ENCODE measurements around the gene EHMT2. TPM values are rescaled to one million over a fixed set of nuclear protein-coding genes. Genes with fewer than 3 reads are reported as not detected.

Gene EHMT2
- total and polyA plus RNA-seq, 12 donors = 6.4 to 21.7 (median 14.2) TPM

DNA sequence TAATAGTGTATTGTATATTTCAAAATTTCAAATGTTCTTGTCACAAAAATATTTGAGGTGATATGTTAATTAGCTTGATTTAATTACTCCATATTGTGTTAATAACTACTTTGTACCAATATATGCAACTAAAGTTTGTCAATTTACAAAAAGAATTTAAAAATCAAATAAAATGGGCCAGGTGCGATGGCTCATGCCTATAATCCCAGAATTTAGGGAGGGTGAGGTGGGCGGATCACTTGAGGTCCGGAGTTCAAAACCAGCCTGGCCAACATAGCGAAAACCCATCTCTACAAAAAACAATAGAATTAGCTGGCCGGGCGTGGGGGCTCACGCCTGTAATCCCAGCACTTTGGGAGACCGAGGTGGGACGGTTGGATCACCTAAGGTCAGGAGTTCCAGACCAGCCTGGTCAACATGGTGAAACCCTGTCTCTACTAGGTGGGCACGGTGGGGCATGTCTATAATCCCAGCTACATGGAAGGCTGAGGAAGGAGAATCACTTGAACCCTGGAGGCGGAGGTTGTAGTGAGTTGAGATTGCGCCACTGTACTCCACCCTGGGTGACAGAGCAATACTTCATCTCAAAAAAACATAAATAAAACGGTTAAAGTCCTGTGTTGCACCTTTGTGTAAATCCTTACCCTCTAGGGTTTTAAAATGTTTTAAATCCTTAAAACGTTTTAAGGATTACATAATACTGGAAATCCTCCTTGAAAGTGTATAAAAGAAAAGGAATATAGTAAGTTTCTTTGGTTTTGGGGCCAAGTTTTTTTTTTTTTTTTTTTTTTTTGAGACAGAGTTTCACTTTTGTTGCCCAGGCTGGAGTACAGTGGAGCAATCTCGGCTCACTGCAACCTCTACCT lies 65.9 kb downstream of the EHMT2 start:
- no peak for DNase-seq
- TF ChIP-seq, protein P1, sequence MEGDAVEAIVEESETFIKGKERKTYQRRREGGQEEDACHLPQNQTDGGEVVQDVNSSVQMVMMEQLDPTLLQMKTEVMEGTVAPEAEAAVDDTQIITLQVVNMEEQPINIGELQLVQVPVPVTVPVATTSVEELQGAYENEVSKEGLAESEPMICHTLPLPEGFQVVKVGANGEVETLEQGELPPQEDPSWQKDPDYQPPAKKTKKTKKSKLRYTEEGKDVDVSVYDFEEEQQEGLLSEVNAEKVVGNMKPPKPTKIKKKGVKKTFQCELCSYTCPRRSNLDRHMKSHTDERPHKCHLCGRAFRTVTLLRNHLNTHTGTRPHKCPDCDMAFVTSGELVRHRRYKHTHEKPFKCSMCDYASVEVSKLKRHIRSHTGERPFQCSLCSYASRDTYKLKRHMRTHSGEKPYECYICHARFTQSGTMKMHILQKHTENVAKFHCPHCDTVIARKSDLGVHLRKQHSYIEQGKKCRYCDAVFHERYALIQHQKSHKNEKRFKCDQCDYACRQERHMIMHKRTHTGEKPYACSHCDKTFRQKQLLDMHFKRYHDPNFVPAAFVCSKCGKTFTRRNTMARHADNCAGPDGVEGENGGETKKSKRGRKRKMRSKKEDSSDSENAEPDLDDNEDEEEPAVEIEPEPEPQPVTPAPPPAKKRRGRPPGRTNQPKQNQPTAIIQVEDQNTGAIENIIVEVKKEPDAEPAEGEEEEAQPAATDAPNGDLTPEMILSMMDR (IDR thresholded peaks at IDR 0.05) = no peak
- peak overlapping the region in 9 of 10 donors; percentile 46 to 77 (median 68) for H3K4me3 ChIP-seq
- H3K27me3 ChIP-seq = no peaks in the 10 kb centered on the region
- H3K4me1 ChIP-seq = peaks cover 14 to 57% (median 38%) of the 10 kb centered on the region in 9 donors
- ATAC-seq = no peak
- peaks cover 0 to 6% (median 0%) of the 10 kb centered on the region in 9 donors for H3K36me3 ChIP-seq
- intact Hi-C loops (cut with DNase I) = loop anchor here (2.0 to 10.0 kb wide), 13 partner anchors 34 to 287 kb away; partner anchors contain the start of genes LY6G5C (in 6 of the 10), CLIC1 (in 3 of the 10), DDAH2 (in 3 of the 10) and VWA7 (in 3 of the 10)
- peak overlapping the region in 5 of 10 donors; percentile 9 to 98 (median 84) for H3K27ac ChIP-seq
- H3K9me3 ChIP-seq = no peaks in the 10 kb centered on the region
- 88 to 90% methylated on average over 15 of the region's 15 CpGs for WGBS, 2 donors

DNA sequence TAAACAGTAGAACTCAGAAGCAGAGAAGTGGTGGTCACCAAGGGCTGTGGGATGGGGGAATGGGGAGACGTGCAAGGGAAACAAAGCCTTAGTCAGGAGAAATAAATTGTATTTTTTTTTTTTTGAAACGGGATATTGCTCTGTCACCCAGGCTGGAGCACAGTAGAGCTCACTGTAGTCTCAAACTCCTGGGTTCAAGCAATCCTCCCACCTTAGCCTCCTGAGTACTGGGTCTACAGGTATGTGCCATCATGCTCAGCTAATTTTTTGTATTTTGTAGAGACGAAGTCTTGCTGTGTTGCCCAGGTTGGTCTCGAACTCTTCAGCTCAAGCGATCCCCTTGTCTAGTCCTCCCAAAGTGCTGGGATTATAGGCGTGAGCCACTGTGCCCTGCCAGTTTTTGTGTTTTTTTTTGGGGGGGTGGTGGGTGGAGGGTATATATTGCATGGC lies 66.6 kb downstream of the EHMT2 start:
- Histone ChIP-seq H3K36me3 (peaks cover 0 to under 1% (median 0%) of the 10 kb centered on the region in 9 donors), H3K27me3 (no peaks in the 10 kb centered on the region), H3K4me3 (peak overlapping the region; percentile 46 to 77 (median 68)), H3K4me1 (peaks cover 13 to 57% (median 38%) of the 10 kb centered on the region in 9 donors), H3K9me3 (no peaks in the 10 kb centered on the region), H3K27ac (peak overlapping the region in 9 of 10 donors; percentile 9 to 98 (median 69))
- intact Hi-C loops (cut with DNase I) = loop anchor here (1.0 to 10.0 kb wide), 14 partner anchors 34 to 286 kb away; partner anchors contain the start of genes LY6G5C (in 6 of the 10), CLIC1 (in 3 of the 10), DDAH2 (in 3 of the 10) and VWA7 (in 3 of the 10)
- no peak for ATAC-seq
- WGBS, 2 donors = 48 to 61% methylated on average over 6 of the region's 6 CpGs
- DNase-seq = no peak
- TF ChIP-seq, protein P1 (IDR thresholded peaks at IDR 0.05) = no peak

Other genes starting within 250 kb of the EHMT2 start
Only the 30 nearest of the 36 such genes appear.
- 1 to 10 TPM; 2.4 to 6.7 (median 3.8) TPM for gene LY6G5B, start 227.7 kb downstream of the EHMT2 start, total RNA-seq
- gene LY6G5B, start 227.7 kb downstream of the EHMT2 start, polyA plus RNA-seq = 1 to 10 TPM; 3.6 to 7.3 TPM
- 1 to 10 TPM; 1.2 to 3.5 (median 1.9) TPM for gene LY6G5C, start 216.6 kb downstream of the EHMT2 start, total RNA-seq
- 1 to 10 TPM; 2.0 to 2.6 TPM for gene LY6G5C, start 216.6 kb downstream of the EHMT2 start, polyA plus RNA-seq
- 10 to 100 TPM; 24.3 to 40.3 (median 28.7) TPM for gene ABHD16A, start 194.4 kb downstream of the EHMT2 start, total RNA-seq
- gene ABHD16A, start 194.4 kb downstream of the EHMT2 start, polyA plus RNA-seq = 10 to 100 TPM; 28.0 to 45.2 TPM
- gene LY6G6F, start 190.8 kb downstream of the EHMT2 start, total RNA-seq = not detected
- not detected for gene LY6G6F, start 190.8 kb downstream of the EHMT2 start, polyA plus RNA-seq
- not detected for gene LY6G6D, start 182.3 kb downstream of the EHMT2 start, total RNA-seq
- not detected for gene LY6G6D, start 182.3 kb downstream of the EHMT2 start, polyA plus RNA-seq
- not detected for gene LY6G6C, start 176.0 kb downstream of the EHMT2 start, total RNA-seq
- gene LY6G6C, start 176.0 kb downstream of the EHMT2 start, polyA plus RNA-seq = not detected
- under 1 TPM in 7 of 10 donors, not detected in 3; 0.11 to 0.97 (median 0.27) TPM for gene MPIG6B, start 174.3 kb downstream of the EHMT2 start, total RNA-seq
- gene MPIG6B, start 174.3 kb downstream of the EHMT2 start, polyA plus RNA-seq = under 1 TPM; 0.13 to 0.37 TPM
- 10 to 100 TPM; 35.2 to 61.6 (median 51.5) TPM for gene DDAH2, start 168.4 kb downstream of the EHMT2 start, total RNA-seq
- gene DDAH2, start 168.4 kb downstream of the EHMT2 start, polyA plus RNA-seq = 100 to 1,000 TPM in 1 of 2 donors, 10 to 100 TPM in 1; 96.4 to 117 TPM
- 100 to 1,000 TPM in 2 of 10 donors, 10 to 100 TPM in 8; 64.5 to 219 (median 87.9) TPM for gene CLIC1, start 161.2 kb downstream of the EHMT2 start, total RNA-seq
- gene CLIC1, start 161.2 kb downstream of the EHMT2 start, polyA plus RNA-seq = 100 to 1,000 TPM in 1 of 2 donors, 10 to 100 TPM in 1; 51.1 to 400 TPM
- 1 to 10 TPM in 8 of 10 donors, under 1 TPM in 2; 0.89 to 4.3 (median 2.6) TPM for gene MSH5, start 157.7 kb downstream of the EHMT2 start, total RNA-seq
- gene MSH5, start 157.7 kb downstream of the EHMT2 start, polyA plus RNA-seq = 1 to 10 TPM in 1 of 2 donors, under 1 TPM in 1; 0.97 to 6.1 TPM
- gene SAPCD1, start 135.0 kb downstream of the EHMT2 start, total RNA-seq = 1 to 10 TPM in 1 of 10 donors, under 1 TPM in 6, not detected in 3; 0.52 to 1.2 (median 0.72) TPM
- gene SAPCD1, start 135.0 kb downstream of the EHMT2 start, polyA plus RNA-seq = 1 to 10 TPM in 1 of 2 donors, under 1 TPM in 1; 0.36 to 1.9 TPM
- gene VWA7, start 120.4 kb downstream of the EHMT2 start, total RNA-seq = 10 to 100 TPM in 9 of 10 donors, 1 to 10 TPM in 1; 10.0 to 28.3 (median 20.8) TPM
- 1 to 10 TPM; 2.2 to 6.6 TPM for gene VWA7, start 120.4 kb downstream of the EHMT2 start, polyA plus RNA-seq
- 10 to 100 TPM; 22.4 to 43.4 (median 29.5) TPM for gene VARS1, start 101.9 kb downstream of the EHMT2 start, total RNA-seq
- 10 to 100 TPM; 26.5 to 44.0 TPM for gene VARS1, start 101.9 kb downstream of the EHMT2 start, polyA plus RNA-seq
- 10 to 100 TPM; 18.9 to 27.6 (median 23.0) TPM for gene LSM2, start 90.7 kb downstream of the EHMT2 start, total RNA-seq
- 10 to 100 TPM; 17.5 to 52.0 TPM for gene LSM2, start 90.7 kb downstream of the EHMT2 start, polyA plus RNA-seq
- gene HSPA1L, start 82.4 kb downstream of the EHMT2 start, total RNA-seq = 1 to 10 TPM; 1.1 to 2.9 (median 1.9) TPM
- 1 to 10 TPM in 1 of 2 donors, under 1 TPM in 1; 0.80 to 1.4 TPM for gene HSPA1L, start 82.4 kb downstream of the EHMT2 start, polyA plus RNA-seq
- 100 to 1,000 TPM; 202 to 679 (median 259) TPM for gene HSPA1A, start 82.2 kb downstream of the EHMT2 start, total RNA-seq
- gene HSPA1A, start 82.2 kb downstream of the EHMT2 start, polyA plus RNA-seq = 100 to 1,000 TPM; 113 to 166 TPM
- gene HSPA1B, start 70.0 kb downstream of the EHMT2 start, total RNA-seq = 100 to 1,000 TPM; 126 to 258 (median 169) TPM
- 100 to 1,000 TPM in 1 of 2 donors, 10 to 100 TPM in 1; 16.9 to 122 TPM for gene HSPA1B, start 70.0 kb downstream of the EHMT2 start, polyA plus RNA-seq
- gene NEU1, start 34.9 kb downstream of the EHMT2 start, total RNA-seq = 10 to 100 TPM; 18.1 to 32.4 (median 22.3) TPM
- 10 to 100 TPM; 15.7 to 48.0 TPM for gene NEU1, start 34.9 kb downstream of the EHMT2 start, polyA plus RNA-seq
- under 1 TPM in 2 of 10 donors, not detected in 8; 0.14 to 0.24 TPM for gene SLC44A4, start 18.7 kb downstream of the EHMT2 start, total RNA-seq
- under 1 TPM in 1 of 2 donors, not detected in 1; 0.03 TPM for gene SLC44A4, start 18.7 kb downstream of the EHMT2 start, polyA plus RNA-seq
- 1 to 10 TPM; 1.5 to 4.9 (median 2.8) TPM for gene ZBTB12, start 4.4 kb upstream of the EHMT2 start, total RNA-seq
- gene ZBTB12, start 4.4 kb upstream of the EHMT2 start, polyA plus RNA-seq = 1 to 10 TPM; 2.0 TPM
- gene C2, start 30.0 kb upstream of the EHMT2 start, total RNA-seq = 10 to 100 TPM in 2 of 10 donors, 1 to 10 TPM in 8; 2.0 to 63.0 (median 4.2) TPM
- gene C2, start 30.0 kb upstream of the EHMT2 start, polyA plus RNA-seq = 1 to 10 TPM; 1.1 to 1.7 TPM
- gene CFB, start 48.4 kb upstream of the EHMT2 start, total RNA-seq = 10 to 100 TPM in 1 of 10 donors, 1 to 10 TPM in 9; 2.8 to 24.4 (median 4.7) TPM
- gene CFB, start 48.4 kb upstream of the EHMT2 start, polyA plus RNA-seq = 10 to 100 TPM in 1 of 2 donors, 1 to 10 TPM in 1; 6.6 to 15.8 TPM
- 10 to 100 TPM; 38.2 to 52.8 (median 45.7) TPM for gene NELFE, start 61.3 kb upstream of the EHMT2 start, total RNA-seq
- gene NELFE, start 61.3 kb upstream of the EHMT2 start, polyA plus RNA-seq = 10 to 100 TPM; 36.5 to 70.4 TPM
- 10 to 100 TPM; 21.8 to 45.5 (median 32.2) TPM for gene SKIC2, start 61.5 kb upstream of the EHMT2 start, total RNA-seq
- gene SKIC2, start 61.5 kb upstream of the EHMT2 start, polyA plus RNA-seq = 10 to 100 TPM; 37.8 to 67.4 TPM
- gene DXO, start 74.4 kb upstream of the EHMT2 start, total RNA-seq = 10 to 100 TPM in 8 of 10 donors, 1 to 10 TPM in 2; 8.4 to 15.7 (median 13.2) TPM
- 10 to 100 TPM; 13.6 to 23.4 TPM for gene DXO, start 74.4 kb upstream of the EHMT2 start, polyA plus RNA-seq
- gene C4A, start 84.4 kb upstream of the EHMT2 start, total RNA-seq = 100 to 1,000 TPM in 2 of 10 donors, 10 to 100 TPM in 8; 35.4 to 367 (median 60.7) TPM
- 10 to 100 TPM; 30.1 to 36.9 TPM for gene C4A, start 84.4 kb upstream of the EHMT2 start, polyA plus RNA-seq
- 100 to 1,000 TPM in 2 of 10 donors, 10 to 100 TPM in 8; 32.6 to 357 (median 60.3) TPM for gene C4B, start 117.1 kb upstream of the EHMT2 start, total RNA-seq
- gene C4B, start 117.1 kb upstream of the EHMT2 start, polyA plus RNA-seq = 10 to 100 TPM; 33.8 to 72.6 TPM
- gene CYP21A2, start 140.7 kb upstream of the EHMT2 start, total RNA-seq = 1 to 10 TPM in 2 of 10 donors, under 1 TPM in 3, not detected in 5; 0.26 to 1.9 (median 0.62) TPM
- under 1 TPM; 0.19 to 0.73 TPM for gene CYP21A2, start 140.7 kb upstream of the EHMT2 start, polyA plus RNA-seq
- 100 to 1,000 TPM in 1 of 10 donors, 10 to 100 TPM in 9; 36.2 to 123 (median 61.4) TPM for gene TNXB, start 211.6 kb upstream of the EHMT2 start, total RNA-seq
- 10 to 100 TPM; 49.0 to 96.7 TPM for gene TNXB, start 211.6 kb upstream of the EHMT2 start, polyA plus RNA-seq
- 10 to 100 TPM; 20.1 to 44.4 (median 29.4) TPM for gene ATF6B, start 230.5 kb upstream of the EHMT2 start, total RNA-seq
- gene ATF6B, start 230.5 kb upstream of the EHMT2 start, polyA plus RNA-seq = 10 to 100 TPM; 23.4 to 47.0 TPM